CD4-positive, alpha-beta T cell treated with Interleukin-17A for 1 hour (primary cell): Measurements from ENCODE around the gene ANKRD50.

Experiments used
- DNase-seq: peaks from one replicate; pipeline ENCODE4 v3.0.0-alpha.2; 2020

Gene ANKRD50

DNA sequence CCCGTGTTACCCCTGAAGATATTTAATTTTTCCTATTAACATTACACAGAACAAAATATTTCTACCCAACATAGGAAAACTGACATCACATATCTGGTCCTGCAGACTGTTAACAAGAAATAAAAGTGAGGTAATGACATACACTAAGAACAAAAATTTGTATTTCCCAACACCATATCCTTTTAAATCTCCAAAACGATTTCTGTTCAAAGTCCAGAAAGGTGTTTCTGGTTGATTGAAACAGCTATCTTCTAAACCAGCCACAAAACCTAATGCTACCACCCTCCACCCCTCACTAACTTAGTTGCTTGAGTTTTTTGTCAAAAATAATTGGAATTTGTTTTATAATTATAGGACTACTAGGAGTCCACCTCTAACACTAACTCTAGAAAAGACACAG lies 7.1 kb downstream of the ANKRD50 start:
- no peak for DNase-seq

DNA sequence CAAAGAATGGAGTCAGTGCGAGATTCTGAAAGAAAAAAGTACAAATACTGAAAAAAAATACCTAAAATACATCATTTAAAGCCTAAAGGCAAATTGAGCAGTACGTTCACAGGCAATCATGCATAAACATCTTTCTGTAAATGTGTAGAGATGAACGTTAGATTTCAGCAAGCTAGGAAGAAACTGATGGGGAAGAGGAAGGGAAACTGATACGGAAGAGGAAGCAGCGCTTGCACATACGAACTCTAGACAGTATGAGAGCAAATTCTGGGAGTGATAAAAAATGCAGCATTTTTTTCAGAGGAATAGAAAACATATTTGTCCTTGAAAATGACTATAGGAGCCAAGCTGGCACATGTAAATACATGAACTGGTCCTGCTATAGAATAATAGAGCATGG lies 9.4 kb downstream of the ANKRD50 start:
- DNase-seq: no peak

DNA sequence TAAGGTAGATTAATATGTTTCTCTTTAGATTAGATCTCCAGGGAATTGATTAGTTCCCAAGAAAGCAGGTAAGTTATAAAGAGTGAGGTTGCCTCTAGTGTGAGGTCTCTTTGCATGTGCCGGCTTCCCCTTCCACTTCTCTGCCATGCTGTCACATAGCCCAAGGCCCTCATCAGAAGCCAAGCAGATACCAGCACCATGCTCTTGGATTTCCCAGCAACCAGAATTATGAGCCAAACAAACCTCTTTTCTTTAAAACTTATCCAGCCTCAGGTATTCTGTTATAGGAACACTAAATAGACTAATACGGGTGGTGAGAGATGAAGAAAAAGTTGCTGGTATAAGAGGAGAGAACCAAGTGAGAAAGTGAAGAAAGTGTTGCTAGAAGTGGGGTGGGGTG lies 15.1 kb downstream of the ANKRD50 start:
- DNase-seq: no peak

DNA sequence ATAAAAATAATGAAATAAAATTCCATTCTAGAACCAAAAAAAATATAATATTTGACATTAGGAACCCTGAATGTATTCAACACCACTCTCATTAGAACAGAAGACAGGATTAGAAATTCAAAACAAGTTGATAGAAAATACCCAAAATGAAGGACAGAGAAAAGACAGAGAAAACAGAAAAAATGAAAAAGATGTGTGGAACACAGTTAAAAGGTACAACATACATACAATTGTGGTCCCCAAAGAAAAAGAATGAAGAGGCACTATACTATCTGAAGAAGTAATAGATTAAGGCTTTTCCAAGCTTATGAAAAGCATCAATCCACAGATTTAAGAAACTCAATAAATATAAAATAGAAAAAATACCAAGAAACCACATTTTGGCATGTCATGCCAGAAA lies 16.4 kb downstream of the ANKRD50 start:
- no peak for DNase-seq

DNA sequence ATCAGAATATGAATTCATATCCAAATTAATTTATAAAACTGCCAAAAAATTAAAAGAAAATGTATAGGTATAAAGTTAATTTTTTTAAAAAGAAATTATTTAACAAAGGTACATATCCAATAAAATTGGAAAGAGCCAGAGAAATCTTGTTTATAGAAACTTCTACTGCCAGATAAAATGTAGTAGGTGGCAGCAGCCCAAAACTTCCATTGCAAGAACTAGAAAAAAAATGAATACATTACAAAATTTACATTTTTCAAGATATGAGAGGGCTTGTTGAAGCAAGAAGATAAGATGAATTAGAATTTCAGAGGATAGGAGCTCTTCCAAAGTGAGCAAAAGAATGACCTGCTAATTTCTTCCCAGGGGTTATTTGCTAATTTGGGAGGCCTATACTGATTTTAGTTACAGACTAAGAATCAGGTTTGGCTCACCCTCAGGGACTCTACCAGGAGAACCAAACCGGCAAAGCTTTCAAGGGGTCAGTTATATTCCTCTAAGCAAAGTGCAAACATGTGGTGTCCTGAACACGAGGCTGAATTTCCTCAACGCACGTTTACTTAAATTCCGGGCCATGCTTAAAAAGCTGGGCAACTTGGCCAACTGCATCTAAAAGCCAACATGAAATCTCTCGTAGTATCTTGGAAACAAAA lies 17.5 kb downstream of the ANKRD50 start:
- no peak for DNase-seq

DNA sequence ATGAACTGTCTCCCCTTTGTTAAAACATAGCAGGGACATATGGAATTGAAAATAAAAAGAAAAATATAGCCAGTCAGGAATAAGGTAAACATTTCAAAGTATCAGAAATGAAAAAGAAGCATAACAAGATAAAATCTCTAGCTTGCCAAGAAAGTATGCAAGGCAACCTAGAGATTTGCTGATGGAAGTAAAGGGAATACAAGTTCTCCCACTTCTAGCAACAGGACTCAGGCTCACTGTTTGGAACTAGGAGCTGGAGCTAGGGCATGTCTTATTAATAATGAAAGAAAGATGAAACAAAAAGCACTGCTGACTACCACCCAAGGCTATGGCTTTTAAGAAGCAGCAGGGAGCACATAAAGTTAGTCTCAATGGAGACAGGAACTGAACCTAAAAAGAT lies 18.2 kb downstream of the ANKRD50 start:
- no peak for DNase-seq

DNA sequence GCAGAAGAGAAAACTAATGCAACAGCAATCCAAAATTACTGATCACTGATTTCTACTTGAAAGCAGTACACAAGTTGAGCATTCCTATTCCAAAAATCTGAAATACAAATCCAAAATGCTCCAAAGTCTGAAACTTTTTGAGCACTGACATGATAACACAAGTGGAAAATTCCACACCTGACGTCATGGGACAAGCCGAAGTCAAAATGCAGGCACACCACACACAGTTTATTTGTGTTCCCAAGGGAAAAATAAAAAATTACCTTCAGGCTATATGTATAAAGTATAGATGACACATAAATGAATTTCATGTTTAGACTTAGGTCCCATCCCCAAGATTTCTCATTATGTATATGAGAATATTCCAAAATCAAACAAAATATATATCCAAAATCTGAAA lies 20.7 kb downstream of the ANKRD50 start:
- no peak for DNase-seq

DNA sequence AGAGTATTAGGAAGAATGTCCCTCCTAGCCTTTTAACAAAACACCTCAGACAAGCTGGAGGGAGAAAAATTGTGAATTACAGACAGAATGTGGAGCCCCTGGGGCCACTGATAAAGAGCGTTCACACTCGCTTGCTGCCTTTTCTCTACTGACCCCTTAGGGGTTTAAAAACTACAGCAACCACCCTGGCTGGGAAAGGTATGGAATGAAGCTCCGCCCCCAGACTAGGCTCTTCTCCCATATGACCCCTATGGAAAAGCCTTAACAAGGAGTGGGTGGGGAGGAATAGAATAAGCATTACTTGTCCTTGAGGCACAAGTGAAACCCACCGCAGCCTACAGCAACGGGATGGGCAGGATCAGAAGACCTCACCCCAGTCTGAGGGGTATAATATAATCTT lies 26.3 kb downstream of the ANKRD50 start:
- DNase-seq: no peak

DNA sequence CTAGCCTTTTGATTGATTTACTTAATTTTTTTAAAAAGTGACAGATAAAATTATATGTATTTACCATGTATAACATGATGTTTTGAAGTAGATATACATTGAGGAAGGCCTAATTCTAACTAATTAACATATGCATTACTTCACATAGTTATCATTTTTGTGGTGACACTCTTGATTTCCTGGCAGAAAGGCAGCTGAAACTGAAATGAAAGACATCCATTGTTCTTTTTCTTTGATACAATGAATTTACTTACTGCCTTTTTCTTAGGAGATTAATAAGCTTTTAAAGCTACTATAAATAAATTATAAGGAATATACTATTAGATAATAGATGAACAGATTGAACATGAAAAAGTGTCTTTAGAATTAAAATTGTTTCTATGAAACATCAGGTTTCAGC lies 26.7 kb downstream of the ANKRD50 start:
- DNase-seq: no peak

DNA sequence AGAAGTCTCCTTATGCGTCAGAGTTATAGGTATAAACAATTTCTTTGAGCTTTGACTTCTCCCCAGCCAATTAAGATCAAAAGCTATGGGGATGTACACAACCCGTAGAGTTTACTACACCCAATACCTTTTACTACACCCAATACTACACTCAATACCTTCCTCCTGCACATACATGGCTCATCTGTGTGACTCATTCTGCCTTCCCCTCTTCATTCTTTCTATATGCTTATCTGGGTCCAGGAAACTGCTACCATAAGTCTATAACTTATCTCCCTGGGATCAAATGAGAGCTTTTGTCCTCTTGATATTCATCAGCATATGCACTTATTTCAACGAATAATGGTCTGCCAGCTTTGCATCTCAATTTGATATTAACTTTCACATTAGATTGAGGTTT lies 28.2 kb downstream of the ANKRD50 start:
- DNase-seq: no peak

DNA sequence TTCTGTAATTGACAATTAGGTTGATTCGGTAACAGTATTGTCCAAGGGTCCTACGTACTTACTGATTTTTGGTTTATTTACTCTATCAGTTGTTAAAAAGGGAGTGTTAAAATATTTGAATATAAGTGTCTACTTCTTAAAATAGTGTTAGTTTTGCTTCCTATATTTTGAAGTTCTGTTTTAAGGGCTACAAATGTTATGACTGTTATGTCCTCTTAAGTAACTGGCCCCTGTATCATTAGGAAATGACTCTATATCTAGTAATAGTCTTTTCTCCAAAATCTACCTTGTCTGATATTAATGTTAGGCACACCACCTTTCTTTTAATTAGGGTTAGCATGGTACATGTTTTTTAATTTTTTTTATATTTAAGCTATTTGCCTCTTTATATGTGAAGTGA lies 30.1 kb downstream of the ANKRD50 start:
- DNase-seq: no peak

DNA sequence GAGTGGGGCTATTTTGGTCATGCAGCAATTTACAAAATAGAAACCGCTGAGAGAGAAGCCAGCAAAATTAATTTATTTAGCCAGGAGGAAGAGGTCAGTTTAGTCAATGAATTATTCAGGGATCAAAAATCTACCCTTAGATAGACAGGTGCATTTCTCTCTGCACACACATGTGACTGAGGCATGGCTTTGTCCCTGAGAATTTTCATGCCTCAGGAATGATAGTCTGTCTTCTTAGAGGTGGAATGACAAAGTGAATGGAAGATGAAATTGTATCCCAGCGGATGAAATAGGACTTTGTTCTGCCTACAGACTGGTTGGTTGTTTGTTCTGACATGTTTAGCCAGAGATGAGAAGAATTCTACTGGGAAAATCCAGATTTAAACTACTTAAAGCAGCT lies 46.0 kb downstream of the ANKRD50 start:
- no peak for DNase-seq

DNA sequence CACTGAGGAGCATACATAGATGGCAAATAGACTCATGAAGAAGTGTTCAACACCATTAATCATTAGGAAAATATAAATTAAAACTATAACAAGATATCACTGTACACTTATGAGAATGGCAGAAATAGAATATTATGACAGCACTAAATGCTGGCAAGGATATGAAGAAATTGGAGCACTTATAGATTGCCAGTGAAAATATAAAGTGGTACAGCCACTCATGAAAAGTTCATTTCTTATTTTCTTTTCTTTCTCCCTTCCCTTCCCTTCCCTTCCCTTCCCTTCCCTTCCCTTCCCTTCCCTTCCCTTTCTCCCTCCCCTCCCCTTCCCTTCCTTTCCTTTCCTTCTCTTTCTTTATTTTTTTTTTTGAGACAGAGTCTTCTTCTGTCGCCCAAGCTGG lies 53.7 kb downstream of the ANKRD50 start:
- DNase-seq: no peak

DNA sequence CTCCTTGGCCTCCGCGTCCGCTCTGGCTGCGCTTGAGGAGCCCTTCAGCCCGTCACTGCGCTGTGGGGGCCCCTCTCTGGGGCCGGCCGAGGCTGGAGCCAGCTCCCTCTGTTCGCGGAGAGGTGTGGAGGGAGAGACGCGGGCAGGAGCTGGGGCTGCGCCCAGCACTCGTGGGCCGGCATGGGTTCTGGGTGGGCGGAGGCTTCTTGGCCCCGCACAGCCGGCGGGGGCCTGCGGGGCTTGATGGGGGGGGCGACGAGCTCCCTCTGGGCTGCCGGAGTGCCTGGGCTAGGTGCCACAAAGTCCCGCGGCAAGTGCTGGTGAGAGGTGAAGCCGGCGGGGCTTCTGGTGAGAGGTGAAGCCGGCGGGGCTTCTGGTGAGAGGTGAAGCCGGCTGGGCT lies 61.9 kb downstream of the ANKRD50 start:
- no peak for DNase-seq

DNA sequence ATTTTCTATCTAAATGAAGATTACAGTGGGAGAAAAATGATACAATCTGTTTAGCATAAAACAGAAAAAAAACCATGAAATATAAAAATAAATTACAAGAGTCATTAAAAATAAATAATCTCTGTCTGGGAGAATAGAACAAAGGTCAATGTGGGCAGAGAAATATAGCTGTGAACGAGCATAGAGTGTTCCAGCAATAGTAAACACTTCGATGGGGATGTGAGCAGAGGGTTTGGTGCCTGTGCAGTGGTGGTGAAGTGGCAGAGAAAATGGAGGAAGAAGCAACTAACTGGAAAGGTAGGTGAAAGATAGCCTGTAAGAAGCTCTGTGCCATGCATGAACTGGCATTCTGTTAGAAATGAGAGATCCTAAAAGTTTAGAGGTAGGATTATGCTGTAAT lies 64.9 kb downstream of the ANKRD50 start:
- no peak for DNase-seq

DNA sequence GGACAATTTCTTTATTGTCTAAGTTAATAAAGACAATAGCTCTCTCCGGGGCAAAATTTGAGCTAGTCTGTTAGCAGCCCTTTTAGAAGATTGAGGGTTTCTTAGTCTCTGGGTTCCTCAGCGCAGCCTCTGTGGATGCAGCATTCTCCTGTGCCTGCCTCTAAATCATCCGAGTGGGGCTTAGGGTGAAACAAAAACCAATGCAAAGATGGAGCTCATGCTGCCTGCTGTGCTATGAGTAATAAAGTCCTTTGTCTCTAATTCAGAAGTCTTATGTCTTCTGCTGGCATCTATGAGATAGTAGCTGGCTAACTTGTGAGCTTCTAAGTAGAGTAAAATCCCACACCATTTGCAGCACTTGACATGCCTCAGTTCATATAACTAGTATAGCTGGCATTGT lies 67.9 kb downstream of the ANKRD50 start:
- no peak for DNase-seq

DNA sequence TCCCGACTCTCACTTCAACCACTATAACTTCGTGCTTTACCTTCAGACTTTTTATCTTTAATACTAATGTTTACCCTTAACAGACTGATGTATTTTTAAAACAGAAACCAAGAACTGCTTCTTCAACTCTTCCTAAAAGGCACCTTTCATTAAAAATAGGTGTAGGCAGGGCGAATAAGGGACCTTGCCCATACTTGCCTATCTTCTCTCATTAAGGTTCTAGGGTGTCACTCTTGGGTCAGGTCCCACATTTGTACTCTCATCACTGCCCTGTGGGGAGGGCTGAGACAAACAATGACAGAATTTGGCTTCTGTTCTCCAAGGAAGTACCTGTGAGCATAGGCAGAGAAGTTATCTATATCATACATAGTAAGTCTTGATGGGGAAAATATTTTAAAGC lies 69.7 kb downstream of the ANKRD50 start:
- no peak for DNase-seq

DNA sequence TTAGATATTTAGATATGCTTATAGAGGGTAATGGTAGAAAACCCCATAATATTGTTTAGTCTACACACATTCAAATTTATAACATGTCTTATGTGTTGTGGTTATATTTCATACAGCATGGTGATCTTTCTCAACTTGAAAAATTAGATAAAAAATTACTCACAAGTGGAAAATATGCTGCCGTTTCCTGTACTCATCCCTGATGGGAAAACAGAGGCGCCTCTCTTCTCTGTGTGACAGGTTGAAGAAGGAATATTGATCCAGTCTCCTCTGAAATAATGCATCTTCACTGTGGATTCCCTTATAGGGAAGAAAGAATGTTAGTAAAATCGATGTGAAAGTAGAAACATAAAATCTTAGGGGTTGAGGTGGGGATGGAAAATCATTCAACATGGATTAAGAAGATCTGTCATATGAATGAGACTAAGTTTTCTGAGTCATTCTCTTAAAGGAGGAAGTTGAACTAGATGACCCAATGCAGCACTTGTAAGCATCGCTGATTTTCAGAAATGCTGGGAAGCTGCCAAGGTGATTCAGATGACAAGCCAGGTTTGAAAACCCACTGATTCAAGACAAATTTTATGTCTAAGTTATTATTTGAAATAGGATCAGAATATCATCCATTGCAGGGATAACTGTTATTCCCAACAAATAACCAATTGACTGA lies 70.7 kb downstream of the ANKRD50 start:
- no peak for DNase-seq

DNA sequence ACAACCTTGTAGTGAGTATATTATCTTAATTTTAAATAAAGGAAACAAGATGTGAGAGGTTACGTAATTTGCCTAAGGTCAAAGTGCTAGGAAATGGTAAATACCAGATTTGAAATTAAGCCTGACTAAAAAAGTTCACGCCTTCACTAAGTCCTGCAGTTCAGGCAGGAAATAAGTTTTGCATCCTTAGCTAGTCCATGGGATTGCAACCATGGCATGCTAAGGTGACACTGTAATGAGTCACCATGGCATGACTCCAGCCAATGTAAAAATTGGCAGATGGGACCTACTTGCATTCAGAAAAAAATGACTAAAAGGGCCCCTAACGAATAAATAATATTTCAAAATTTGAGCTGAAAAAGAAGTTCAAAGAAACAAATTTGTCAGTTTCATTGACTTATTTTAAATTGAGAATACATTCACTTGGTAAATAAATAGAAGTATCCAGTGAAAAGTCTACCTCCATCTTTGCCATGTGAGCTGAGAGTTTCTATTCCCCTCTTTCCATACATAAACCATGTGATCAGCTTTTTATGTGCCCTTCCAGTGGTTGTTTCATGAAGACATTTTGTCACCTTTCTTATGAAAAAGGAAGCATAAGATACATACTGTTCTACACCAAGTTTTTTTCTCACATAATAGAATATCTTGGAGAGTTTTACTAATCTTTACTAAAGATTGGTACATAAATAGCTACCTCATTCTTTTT lies 72.4 kb downstream of the ANKRD50 start:
- DNase-seq: no peak

DNA sequence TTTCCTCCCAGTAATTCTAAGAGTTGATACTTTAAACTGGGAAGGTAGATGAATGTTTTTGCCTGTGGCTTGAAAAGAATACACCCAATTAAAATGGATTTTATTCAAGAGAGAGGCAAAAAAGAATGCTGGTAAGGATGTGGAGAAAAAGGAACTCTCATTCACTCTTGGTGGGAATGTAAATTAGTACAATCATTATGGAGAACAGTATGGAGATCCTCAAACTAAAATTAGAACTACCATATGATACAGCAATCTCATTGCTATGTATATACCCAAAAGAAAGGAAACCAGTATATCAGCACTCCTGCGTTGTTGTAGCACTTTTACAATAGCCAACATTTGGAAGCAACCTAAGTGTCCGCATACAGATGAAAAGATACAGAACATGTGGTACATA lies 75.2 kb downstream of the ANKRD50 start:
- no peak for DNase-seq

DNA sequence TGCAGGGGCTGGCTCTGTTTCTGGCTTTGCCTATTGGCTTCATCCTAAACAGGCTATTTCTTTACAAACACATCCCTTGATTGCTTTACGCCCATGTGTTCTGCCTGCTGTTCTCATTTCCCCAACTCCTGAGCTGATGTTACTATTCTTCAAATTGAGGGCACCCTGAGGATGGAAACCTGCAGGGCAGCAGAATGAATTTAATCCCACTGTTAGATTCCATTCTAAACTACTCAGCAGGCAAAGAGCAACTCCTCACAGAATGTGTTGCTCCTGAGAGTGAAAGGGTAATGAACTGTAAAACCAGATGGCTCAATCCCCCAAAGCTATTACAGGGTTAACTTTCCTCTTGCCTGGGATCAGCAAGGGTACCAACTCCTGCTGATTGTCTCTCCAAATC lies 75.7 kb downstream of the ANKRD50 start:
- no peak for DNase-seq

DNA sequence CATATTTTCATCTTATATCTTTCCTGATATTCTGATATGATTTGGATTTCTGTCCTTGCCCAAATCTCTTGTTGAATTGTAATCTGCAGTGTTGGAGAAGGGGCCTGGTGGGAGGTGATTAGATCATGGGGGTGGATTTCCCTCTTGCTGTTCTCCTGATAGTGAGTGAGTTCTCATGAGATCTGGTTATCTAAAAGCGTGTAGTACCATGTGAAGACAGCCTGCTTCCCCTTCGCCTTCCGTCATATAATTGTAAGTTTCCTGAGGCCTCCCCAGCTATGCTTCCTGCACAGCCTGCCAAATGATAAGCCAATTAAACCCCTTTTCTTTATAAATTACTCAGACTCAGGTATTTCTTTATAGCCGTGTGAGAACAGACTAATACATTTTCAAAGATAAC lies 77.2 kb downstream of the ANKRD50 start:
- no peak for DNase-seq

DNA sequence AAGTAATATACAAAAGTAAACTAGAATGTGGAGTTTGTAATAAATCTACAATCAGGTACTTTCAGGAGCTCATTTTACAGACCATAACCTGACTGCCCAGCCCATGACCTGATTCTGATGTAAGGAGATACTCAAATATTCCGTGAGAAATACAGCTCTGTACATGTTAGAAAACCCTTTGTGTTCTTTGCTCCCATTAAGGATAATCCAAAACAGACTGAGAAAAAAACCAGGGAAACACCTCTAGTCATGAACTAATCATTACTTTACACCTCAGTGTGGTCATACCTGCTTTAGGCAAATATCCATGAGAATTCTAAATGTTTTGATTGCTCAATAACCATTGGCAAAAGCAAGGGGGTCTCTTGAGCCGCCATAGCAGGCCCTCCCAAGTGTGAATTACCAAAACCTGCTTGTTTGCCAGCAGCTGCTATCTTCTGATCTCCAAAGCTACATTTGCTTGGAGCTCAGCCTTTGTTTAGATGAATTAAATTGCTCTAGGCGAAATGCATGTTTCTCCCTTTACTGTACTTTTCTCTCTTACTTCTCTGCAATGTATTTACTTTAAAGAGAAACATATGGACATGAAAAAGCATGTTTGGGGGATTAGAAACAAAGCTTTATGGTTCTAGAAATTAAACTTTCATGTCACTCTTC lies 79.1 kb downstream of the ANKRD50 start:
- no peak for DNase-seq

DNA sequence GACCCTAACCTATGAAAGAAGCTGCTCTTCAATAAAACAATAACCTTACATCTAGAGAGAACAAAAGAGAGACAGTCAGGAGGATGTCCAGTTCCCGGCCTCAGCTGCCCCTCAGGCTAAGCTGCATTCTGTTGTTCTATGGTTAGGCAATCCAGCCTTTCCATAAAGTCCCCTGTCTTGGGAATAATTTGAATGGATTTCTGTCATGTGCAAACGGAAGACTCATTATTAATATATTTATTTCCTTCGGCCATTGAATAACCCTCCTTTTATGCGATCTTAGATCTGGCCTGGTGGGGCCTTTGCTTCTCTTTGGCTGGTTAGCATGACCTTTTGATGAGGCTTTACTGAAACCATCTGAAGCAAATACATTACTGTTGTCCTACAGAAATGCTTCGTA lies 80.1 kb downstream of the ANKRD50 start:
- no peak for DNase-seq
